Stimulated activated CD4-positive, alpha-beta T cell treated with anti-CD3 and anti-CD28 coated beads, Interleukin-4, amount 100 ng/mL, for 1 hour (primary cell): ENCODE results near the gene OR56A4.
"Not testable (repeated sequence)": the region's sequence is repeated elsewhere in the genome, so short reads cannot be mapped to it uniquely, and the experiment has no call there.

Source experiments
- DNase-seq: peaks from one replicate; pipeline ENCODE4 v3.0.0-alpha.2; 2020

The OR56A4 gene

DNA sequence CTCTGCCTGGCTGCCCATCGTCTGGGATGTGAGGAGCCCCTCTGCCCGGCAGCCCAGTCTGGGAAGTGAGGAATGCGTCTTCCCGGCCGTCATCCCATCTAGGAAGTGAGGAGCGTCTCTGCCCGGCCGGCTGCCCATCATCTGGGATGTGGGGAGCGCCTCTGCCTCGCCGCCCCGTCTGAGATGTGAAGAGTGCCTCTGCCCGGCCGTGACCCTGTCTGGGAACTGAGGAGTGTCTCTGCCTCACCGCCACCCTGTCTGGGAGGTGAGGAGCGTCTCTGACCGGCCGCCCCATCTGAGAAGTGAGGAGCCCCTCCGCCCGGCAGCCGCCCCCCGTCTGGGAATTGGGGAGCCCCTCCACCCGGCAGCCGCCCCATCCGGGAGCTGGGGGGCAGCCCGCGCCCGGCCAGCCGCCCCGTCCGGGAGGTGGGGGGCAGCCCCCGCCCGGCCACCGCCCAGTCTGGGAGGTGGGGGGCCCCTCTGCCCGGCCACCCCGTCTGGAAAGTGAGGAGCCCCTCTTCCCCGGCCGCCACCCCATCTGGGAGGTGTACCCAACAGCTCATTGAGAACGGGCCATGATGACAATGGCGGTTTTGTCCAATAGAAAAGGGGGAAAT, 45.9 kb downstream of the OR56A4 start:
- not testable (repeated sequence) for DNase-seq

DNA sequence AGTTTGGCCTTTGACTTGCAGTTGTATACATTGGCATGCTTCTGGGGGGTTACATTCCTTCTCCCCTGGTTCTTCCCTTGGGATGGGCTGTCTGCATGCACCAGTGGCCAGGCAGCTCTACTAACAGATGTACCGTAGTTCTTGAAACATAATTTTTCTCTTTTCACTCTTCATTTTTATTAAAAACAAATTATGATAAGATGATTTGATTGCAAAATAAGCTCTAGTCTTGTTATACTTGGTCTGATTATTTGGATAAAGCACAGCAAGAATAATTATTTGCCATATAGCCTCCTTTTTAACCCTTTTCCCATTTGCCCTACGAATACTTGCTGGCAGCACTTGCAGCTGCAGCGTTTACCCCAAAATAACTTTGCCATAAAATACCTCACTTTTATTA, 51.2 kb downstream of the OR56A4 start:
- DNase-seq, result no peak
